Tibial nerve (tissue), 3 donors: ENCODE results near the gene P2RX7.

ENCODE experiments used
- POLR2A ChIP-seq, 2 donors: fragments of 450-650 bp; IDR thresholded peaks; one replicate each; pipeline ENCODE4 v1.6.1; 2017; ENCODE audit warnings: antibody characterized with exemption in 2 of 2, mild to moderate bottlenecking in 2 of 2, moderate library complexity in 2 of 2
- TF ChIP-seq, protein P1 (sequence below), 5 experiments: fragments of 200-600 bp in 3 of 5; fragments of 450-650 bp in 2 of 5; sonication (generic) in 3 of 5; IDR thresholded peaks; one replicate each; pipeline ENCODE4 v1.5.1; 2016 to 2019; ENCODE audit warnings: antibody characterized with exemption in 5 of 5, mild to moderate bottlenecking in 3 of 5, moderate library complexity in 2 of 5

DNA sequence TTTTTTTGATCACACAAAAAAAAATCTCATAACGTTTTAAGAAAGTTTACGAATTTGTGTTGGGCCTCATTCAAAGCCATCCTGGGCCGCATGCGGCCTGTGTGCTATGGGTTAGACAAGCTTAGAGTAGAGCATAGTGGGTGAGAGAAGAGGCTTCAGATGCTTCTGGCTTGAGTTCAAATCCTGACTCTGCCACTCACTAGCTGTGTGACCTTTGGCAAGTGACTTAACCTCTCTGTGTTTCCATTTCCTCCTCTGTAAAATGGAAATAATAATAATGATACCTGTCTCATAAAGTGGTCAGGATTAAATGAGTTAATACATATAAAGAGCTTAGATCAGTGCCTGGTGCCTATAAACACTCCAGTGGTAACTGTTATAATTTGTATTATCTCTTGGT is 83.4 kb downstream of the P2RX7 start:
- TF ChIP-seq, protein P1, sequence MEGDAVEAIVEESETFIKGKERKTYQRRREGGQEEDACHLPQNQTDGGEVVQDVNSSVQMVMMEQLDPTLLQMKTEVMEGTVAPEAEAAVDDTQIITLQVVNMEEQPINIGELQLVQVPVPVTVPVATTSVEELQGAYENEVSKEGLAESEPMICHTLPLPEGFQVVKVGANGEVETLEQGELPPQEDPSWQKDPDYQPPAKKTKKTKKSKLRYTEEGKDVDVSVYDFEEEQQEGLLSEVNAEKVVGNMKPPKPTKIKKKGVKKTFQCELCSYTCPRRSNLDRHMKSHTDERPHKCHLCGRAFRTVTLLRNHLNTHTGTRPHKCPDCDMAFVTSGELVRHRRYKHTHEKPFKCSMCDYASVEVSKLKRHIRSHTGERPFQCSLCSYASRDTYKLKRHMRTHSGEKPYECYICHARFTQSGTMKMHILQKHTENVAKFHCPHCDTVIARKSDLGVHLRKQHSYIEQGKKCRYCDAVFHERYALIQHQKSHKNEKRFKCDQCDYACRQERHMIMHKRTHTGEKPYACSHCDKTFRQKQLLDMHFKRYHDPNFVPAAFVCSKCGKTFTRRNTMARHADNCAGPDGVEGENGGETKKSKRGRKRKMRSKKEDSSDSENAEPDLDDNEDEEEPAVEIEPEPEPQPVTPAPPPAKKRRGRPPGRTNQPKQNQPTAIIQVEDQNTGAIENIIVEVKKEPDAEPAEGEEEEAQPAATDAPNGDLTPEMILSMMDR (IDR thresholded peaks at IDR 0.05), result no peak
- no peak for TF ChIP-seq POLR2A (IDR thresholded peaks at IDR 0.05)
